K562 (cell line): ENCODE data around the gene LOXL3. TPM values are rescaled to one million over a fixed set of nuclear protein-coding genes. Genes with fewer than 3 reads are reported as not detected.

ENCODE experiments used
- ARID1B ChIP-seq: fragments of 450-650 bp; IDR thresholded peaks from 2 replicates; pipeline ENCODE4 v1.6.1; 2016; ENCODE audit warnings: antibody characterized with exemption, mild to moderate bottlenecking, inconsistent platforms
- BRD9 ChIP-seq: fragments of 450-650 bp; IDR thresholded peaks from 2 replicates; pipeline ENCODE4 v1.6.1; 2018; ENCODE audit warnings: low read depth; ENCODE audit not compliant: partially characterized antibody
- ELF1 ChIP-seq: fragments of 200-800 bp; sonication (Bioruptor generic); IDR thresholded peaks from 2 replicates; pipeline ENCODE4 v1.6.1; 2016; ENCODE audit warnings: missing genetic modification characterization, missing compliant biosample characterization
- MAX ChIP-seq: sonication (generic); formaldehyde crosslinking; IDR thresholded peaks from 2 replicates; pipeline ENCODE4 v1.9.0; 2022; ENCODE audit warnings: mild to moderate bottlenecking, missing genetic modification reagents
- SUPT5H ChIP-seq: fragments of 450-650 bp; IDR thresholded peaks from 2 replicates; pipeline ENCODE4 v1.6.1; 2016
- TAF1 ChIP-seq: IDR thresholded peaks from 2 replicates; pipeline ENCODE4 v1.6.1; 2011; ENCODE audit warnings: mild to moderate bottlenecking, low read length, moderate library complexity; ENCODE audit not compliant: insufficient read depth, control insufficient read depth, severe bottlenecking; ENCODE audit errors: extremely low read depth
- TEAD4 ChIP-seq, 2 experiments: sonication (generic) in 1 of 2; formaldehyde crosslinking in 1 of 2; IDR thresholded peaks; 2 replicates each; pipeline versions ENCODE4 v1.6.1 to v1.8.0; 2012 to 2022; ENCODE audit warnings: borderline replicate concordance in 1 of 2, inconsistent platforms in 1 of 2, low read length in 1 of 2, mild to moderate bottlenecking in 1 of 2, missing genetic modification reagents in 1 of 2
- ZFX ChIP-seq: sonication (generic); formaldehyde crosslinking; IDR thresholded peaks from 2 replicates; pipeline ENCODE4 v1.8.0; 2022; ENCODE audit warnings: mild to moderate bottlenecking, missing genetic modification reagents, moderate library complexity
- ZNF311 ChIP-seq: fragments of 250-450 bp; sonication (Bioruptor Pico); IDR thresholded peaks from 2 replicates; pipeline ENCODE4 v1.4.0; 2020; ENCODE audit warnings: mild to moderate bottlenecking, moderate library complexity
- ZNF318 ChIP-seq, 2 experiments: fragments of 450-650 bp; IDR thresholded peaks; 2 replicates each; pipeline ENCODE4 v1.6.1; 2016; ENCODE audit warnings: mild to moderate bottlenecking in 2 of 2, borderline replicate concordance in 1 of 2, low read depth in 1 of 2, moderate library complexity in 1 of 2
- ZNF609 ChIP-seq: sonication (generic); formaldehyde crosslinking; IDR thresholded peaks from 2 replicates; pipeline ENCODE4 v1.8.1; 2023; ENCODE audit warnings: missing genetic modification reagents, mild to moderate bottlenecking, borderline replicate concordance
- ZNF830 ChIP-seq: fragments of 250-450 bp; sonication (Bioruptor Pico); IDR thresholded peaks from 2 replicates; pipeline ENCODE4 v1.5.0; 2021; ENCODE audit warnings: mild to moderate bottlenecking
- polyA plus RNA-seq, 8 experiments: library from polyadenylated mRNA; depleted of rRNA in 4 of 8; stranded (reverse) in 5 of 8; unstranded in 3 of 8; fragments of >200 nt; fragmentation: Nextera tagmentation in 2 of 8; fragmentation: Illumina TruSeq in 1 of 8; extraction: Ambion mirVana in 2 of 8; extraction: Trizol in 1 of 8; gene quantifications; 2 replicates each; pipeline versions ENCODE4 v1.2.1 to v1.2.3, GENCODE V29; 2011 to 2014; ENCODE audit warnings: inconsistent platforms in 1 of 8, missing spikeins in 1 of 8
- total RNA-seq, 7 experiments: library from RNA; depleted of rRNA in 6 of 7; stranded (reverse); fragments of >200 nt in 6 of 7; fragmentation: Illumina TruSeq in 2 of 7; extraction: Trizol in 2 of 7; gene quantifications; 2 replicates each; pipeline versions ENCODE4 v1.2.1 to v1.2.3, GENCODE V29; 2011 to 2021; ENCODE audit warnings: low replicate concordance in 1 of 7

The LOXL3 gene
- total and polyA plus RNA-seq, 9 of the 15 experiments (the other 6 are each of a cell fraction or from before 2014, with no cell fraction given) = 0.22 to 0.99 (median 0.31) TPM

- no peak for TF ChIP-seq ZNF609
- 0 out of 2 replicates have a peak, but pooled peaks have one; percentile 21 for TF ChIP-seq ELF1 (tag)
- no peak for TF ChIP-seq ZNF318 (IDR thresholded peaks at IDR 0.05; ENCODE audit: borderline replicate concordance in 1 of 2, low read depth in 1 of 2)
- TF ChIP-seq BRD9 = peak; percentile 13
- TF ChIP-seq SUPT5H = peak; percentile 80
- peak; percentile 85 for TF ChIP-seq TEAD4 (IDR thresholded peaks at IDR 0.05; ENCODE audit: low read length)
- TF ChIP-seq TEAD4 (CRISPR knock-in tag; IDR thresholded peaks at IDR 0.05; ENCODE audit: borderline replicate concordance) = no peak
- peak; percentile 88 for TF ChIP-seq ARID1B
- peak; percentile 92 for TF ChIP-seq MAX
- TF ChIP-seq TAF1 = peak; percentile 70
- TF ChIP-seq ZNF830 (CRISPR knock-in tag) = 0 out of 2 replicates have a peak, but pooled peaks have one; percentile 58
- TF ChIP-seq ZNF311 (CRISPR knock-in tag) = no peak
- peak; percentile 32 for TF ChIP-seq ZFX
Observed at GRCh38 chr2:74530239-74531187, 23.2 kb downstream of the LOXL3 start (continued).
